Spleen (tissue), 11 donors: ENCODE measurements around the gene ALG6. TPM values are rescaled to one million over a fixed set of nuclear protein-coding genes. Genes with fewer than 3 reads are reported as not detected.

Experiments
- DNase-seq: peaks from one replicate; pipeline ENCODE4 v3.0.0-alpha.2; 2020
- H3K27ac ChIP-seq, 8 donors: fragments of 200-600 bp; sonication (generic) in 7 of 8; 1 replicate in 4 of 8; 2 replicates in 4 of 8; pipeline versions ENCODE4 v1.5.0 to v1.8.0; 2016 to 2021; ENCODE audit warnings: inconsistent platforms in 4 of 8, mild to moderate bottlenecking in 4 of 8, moderate library complexity in 1 of 8
- H3K27me3 ChIP-seq, 7 donors: fragments of 200-600 bp; sonication (generic) in 6 of 7; replicated peaks in 1 of 7; 1 replicate in 4 of 7; 2 replicates in 3 of 7; pipeline versions ENCODE4 v1.5.0 to v1.8.0; 2016 to 2021; ENCODE audit warnings: inconsistent platforms in 3 of 7, mild to moderate bottlenecking in 1 of 7
- H3K36me3 ChIP-seq, 6 donors: fragments of 200-600 bp; sonication (generic) in 5 of 6; 1 replicate in 4 of 6; 2 replicates in 2 of 6; pipeline versions ENCODE4 v1.5.0 to v1.8.0; 2016 to 2021; ENCODE audit warnings: inconsistent platforms in 2 of 6
- H3K4me1 ChIP-seq, 6 donors: fragments of 200-600 bp; sonication (generic) in 5 of 6; 1 replicate in 3 of 6; 2 replicates in 3 of 6; pipeline versions ENCODE4 v1.5.0 to v1.8.0; 2016 to 2021; ENCODE audit warnings: inconsistent platforms in 3 of 6
- H3K4me3 ChIP-seq, 8 donors: fragments of 200-600 bp; sonication (generic) in 7 of 8; 1 replicate in 4 of 8; 2 replicates in 4 of 8; pipeline versions ENCODE4 v1.5.0 to v1.8.0; 2016 to 2021; ENCODE audit warnings: inconsistent platforms in 4 of 8, mild to moderate bottlenecking in 4 of 8, moderate library complexity in 2 of 8
- H3K9me3 ChIP-seq, 8 donors: fragments of 200-600 bp; sonication (generic) in 7 of 8; 1 replicate in 4 of 8; 2 replicates in 4 of 8; pipeline versions ENCODE4 v1.5.0 to v1.8.0; 2016 to 2021; ENCODE audit warnings: inconsistent platforms in 4 of 8
- POLR2A ChIP-seq, 3 donors: fragments of 450-650 bp; IDR thresholded peaks; one replicate each; pipeline ENCODE4 v1.5.1; 2017; ENCODE audit warnings: antibody characterized with exemption in 3 of 3, mild to moderate bottlenecking in 1 of 3
- POLR2AphosphoS5 ChIP-seq, 3 donors: sonication (generic); formaldehyde crosslinking; IDR thresholded peaks; one replicate each; pipeline ENCODE4 v1.5.1; 2017; ENCODE audit warnings: antibody characterized with exemption in 3 of 3
- WGBS, 5 donors: extraction: QIAGEN DNeasy Blood & Tissue Kit in 3 of 5; methylation state at CpG; one replicate each; pipeline versions ENCODE4 v1.1.5 to v1.1.7; 2013 to 2018; 5-methylcytosine and 5-hydroxymethylcytosine counted together
- intact Hi-C: fragments of 100-400 bp; cut with DNase I; formaldehyde crosslinking; loops from one replicate; pipeline ENCODE4 v1.15.0; 2023; ENCODE audit warnings: low total_unique reads
- polyA plus RNA-seq, 3 donors: library from polyadenylated mRNA; stranded (reverse); fragments of 200-250 nt; gene quantifications; one replicate each; pipeline ENCODE4 v1.2.1, GENCODE V29; 2013
- total RNA-seq, 7 donors: library from RNA; depleted of rRNA in 3 of 7; stranded (reverse); fragments of >200 nt in 3 of 7; fragmentation: NEBNext Ultra II Directional in 4 of 7; extraction: Animal tissue kit (Norgen Biotek cat#: 25700) in 4 of 7; gene quantifications; one replicate each; pipeline versions ENCODE4 v1.1.0 to v1.2.1, GENCODE V29; 2016 to 2021
- TF ChIP-seq, protein P1 (sequence below), 11 experiments: fragments of 200-600 bp in 7 of 11; fragments of 450-650 bp in 4 of 11; sonication (generic) in 4 of 11; IDR thresholded peaks in 8 of 11; conservative IDR thresholded peaks in 3 of 11; 1 replicate in 7 of 11; 2 replicates in 4 of 11; pipeline versions ENCODE4 v1.4.0 to v1.8.0; 2016 to 2021; ENCODE audit warnings: antibody characterized with exemption in 11 of 11, inconsistent platforms in 4 of 11, mild to moderate bottlenecking in 1 of 11
- donor health status: healthy with polysubstance abuse.
- donor health status: DM: no; HTN: no; CAD: no; lungs with moderate emphysema.
- donor health status: DM: no; HTN: no; CAD: no.
- donor health status: Bipolar disorder and iron deficiency.
- donor health status: healthy.
- donor health status: DM: no; HTN: no; CAD: no.
- donor health status: DM: yes; HTN: yes; CAD: no.

ALG6 gene
- total and polyA plus RNA-seq, 10 donors: 14.5 to 29.4 (median 18.4) TPM

GRCh38 chr1:63442141-63442475 is 74.7 kb downstream of the ALG6 start:
- intact Hi-C loops: no loop called here
- Histone ChIP-seq H3K27me3 (no peaks in the 10 kb centered on the region), H3K4me3 (no peak overlapping the region), H3K4me1 (peaks cover 0 to 11% (median 2%) of the 10 kb centered on the region in 6 donors), H3K27ac (no peak overlapping the region), H3K9me3 (no peaks in the 10 kb centered on the region), H3K36me3 (peaks cover 0 to 8% (median 0%) of the 10 kb centered on the region in 6 donors)
- DNase-seq: no peak
- TF ChIP-seq, protein P1, sequence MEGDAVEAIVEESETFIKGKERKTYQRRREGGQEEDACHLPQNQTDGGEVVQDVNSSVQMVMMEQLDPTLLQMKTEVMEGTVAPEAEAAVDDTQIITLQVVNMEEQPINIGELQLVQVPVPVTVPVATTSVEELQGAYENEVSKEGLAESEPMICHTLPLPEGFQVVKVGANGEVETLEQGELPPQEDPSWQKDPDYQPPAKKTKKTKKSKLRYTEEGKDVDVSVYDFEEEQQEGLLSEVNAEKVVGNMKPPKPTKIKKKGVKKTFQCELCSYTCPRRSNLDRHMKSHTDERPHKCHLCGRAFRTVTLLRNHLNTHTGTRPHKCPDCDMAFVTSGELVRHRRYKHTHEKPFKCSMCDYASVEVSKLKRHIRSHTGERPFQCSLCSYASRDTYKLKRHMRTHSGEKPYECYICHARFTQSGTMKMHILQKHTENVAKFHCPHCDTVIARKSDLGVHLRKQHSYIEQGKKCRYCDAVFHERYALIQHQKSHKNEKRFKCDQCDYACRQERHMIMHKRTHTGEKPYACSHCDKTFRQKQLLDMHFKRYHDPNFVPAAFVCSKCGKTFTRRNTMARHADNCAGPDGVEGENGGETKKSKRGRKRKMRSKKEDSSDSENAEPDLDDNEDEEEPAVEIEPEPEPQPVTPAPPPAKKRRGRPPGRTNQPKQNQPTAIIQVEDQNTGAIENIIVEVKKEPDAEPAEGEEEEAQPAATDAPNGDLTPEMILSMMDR (IDR thresholded peaks at IDR 0.05 in 8 of 11, conservative IDR thresholded peaks at IDR 0.05 in 3 of 11): no peak
- TF ChIP-seq POLR2AphosphoS5 (IDR thresholded peaks at IDR 0.05) (no peak), POLR2A (IDR thresholded peaks at IDR 0.05) (no peak)

GRCh38 chr1:63448731-63449246 is 81.4 kb downstream of the ALG6 start:
- no peaks in the 10 kb centered on the region for H3K27me3 ChIP-seq
- intact Hi-C loops: no loop called here
- DNase-seq: no peak
- 88 to 94% (median 93%) methylated on average over 3 of the region's 3 CpGs for WGBS, 5 donors
- no peaks in the 10 kb centered on the region for H3K4me1 ChIP-seq
- H3K4me3 ChIP-seq: no peak overlapping the region
- H3K27ac ChIP-seq: no peak overlapping the region
- H3K9me3 ChIP-seq: no peaks in the 10 kb centered on the region
- peaks cover 0 to 6% (median 0%) of the 10 kb centered on the region in 6 donors for H3K36me3 ChIP-seq
- TF ChIP-seq POLR2AphosphoS5 (IDR thresholded peaks at IDR 0.05): no peak
- TF ChIP-seq, protein P1 (IDR thresholded peaks at IDR 0.05 in 8 of 11, conservative IDR thresholded peaks at IDR 0.05 in 3 of 11): no peak
- no peak for TF ChIP-seq POLR2A (IDR thresholded peaks at IDR 0.05)

DNA sequence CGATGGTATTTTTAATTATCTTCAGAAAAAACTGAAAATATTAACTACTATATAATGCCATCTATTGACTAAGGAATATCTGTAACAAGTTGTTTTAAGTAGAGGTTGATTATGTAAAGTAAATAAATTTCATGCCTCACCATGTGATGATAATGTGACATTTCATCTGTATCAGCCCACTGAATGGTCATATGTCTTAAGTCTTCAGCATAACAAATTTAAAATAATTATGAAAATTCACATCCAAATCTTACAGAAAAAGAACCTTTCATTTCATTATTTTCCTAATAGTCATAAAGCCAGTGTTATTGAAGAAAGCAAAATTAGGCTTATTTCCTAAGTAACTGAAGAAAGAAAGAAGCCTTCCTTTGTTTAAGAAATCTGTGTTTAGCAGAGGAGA is 83.0 kb downstream of the ALG6 start:
- DNase-seq: no peak
- 92 to 96% (median 94%) methylated on average over 1 of the region's 1 CpG for WGBS, 5 donors
- Histone ChIP-seq H3K4me1 (no peaks in the 10 kb centered on the region), H3K27me3 (no peaks in the 10 kb centered on the region), H3K27ac (no peak overlapping the region), H3K4me3 (no peak overlapping the region), H3K9me3 (no peaks in the 10 kb centered on the region), H3K36me3 (peaks cover 0 to 6% (median 0%) of the 10 kb centered on the region in 6 donors)
- TF ChIP-seq POLR2A (IDR thresholded peaks at IDR 0.05): no peak
- TF ChIP-seq, protein P1 (IDR thresholded peaks at IDR 0.05 in 8 of 11, conservative IDR thresholded peaks at IDR 0.05 in 3 of 11): no peak
- no peak for TF ChIP-seq POLR2AphosphoS5 (IDR thresholded peaks at IDR 0.05)
- intact Hi-C loops: no loop called here

DNA sequence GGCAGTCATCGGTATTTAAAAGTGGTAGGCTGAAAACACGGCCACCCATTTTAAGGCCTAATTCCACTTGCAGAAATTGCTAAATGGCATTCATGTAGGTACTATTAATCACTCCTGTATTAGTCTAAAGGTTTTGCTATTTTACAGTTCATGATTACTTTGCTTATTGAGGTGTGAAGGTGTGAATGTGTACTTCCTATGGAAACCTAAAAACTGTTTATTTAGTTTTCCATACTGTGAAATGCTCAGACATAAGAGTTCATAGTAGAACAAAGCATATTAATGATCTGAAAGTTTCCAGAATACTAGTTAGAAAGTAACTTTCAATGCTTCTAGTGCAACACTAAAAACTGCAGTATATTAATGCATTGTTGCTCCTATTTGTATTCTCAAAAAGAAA is 85.8 kb downstream of the ALG6 start:
- intact Hi-C loops: no loop called here
- WGBS, 5 donors: 91 to 99% (median 97%) methylated on average over 2 of the region's 2 CpGs
- Histone ChIP-seq H3K36me3 (peaks cover 0 to 6% (median 0%) of the 10 kb centered on the region in 6 donors), H3K4me1 (no peaks in the 10 kb centered on the region), H3K27ac (no peak overlapping the region), H3K4me3 (no peak overlapping the region), H3K27me3 (no peaks in the 10 kb centered on the region), H3K9me3 (no peaks in the 10 kb centered on the region)
- DNase-seq: no peak
- TF ChIP-seq, protein P1 (IDR thresholded peaks at IDR 0.05 in 8 of 11, conservative IDR thresholded peaks at IDR 0.05 in 3 of 11): no peak
- TF ChIP-seq POLR2A (IDR thresholded peaks at IDR 0.05) (no peak), POLR2AphosphoS5 (IDR thresholded peaks at IDR 0.05) (no peak)
